A673 (cell line): ENCODE results near the gene UFC1.
A peak's percentile ranks its signal among the peaks of the same experiment; 100 is the strongest.

ENCODE experiments used
- EZH2 ChIP-seq: fragments of 200-600 bp; sonication (generic); IDR thresholded peaks from 2 replicates; pipeline ENCODE4 v1.6.1; 2017; ENCODE audit warnings: borderline replicate concordance, low read depth, mild to moderate bottlenecking, mixed read lengths, antibody characterized with exemption, low read length; ENCODE audit not compliant: poor library complexity, severe bottlenecking
- TF ChIP-seq, protein P1 (sequence below): fragments of 300-800, 200-600 bp; sonication (generic); conservative IDR thresholded peaks from 2 replicates; pipeline ENCODE4 v1.5.1; 2017; ENCODE audit warnings: low read depth, mild to moderate bottlenecking, antibody characterized with exemption, low read length, moderate library complexity, mixed read lengths

GRCh38 chr1:161180639-161181038 is 26.9 kb downstream of the UFC1 start:
- TF ChIP-seq, protein P1, sequence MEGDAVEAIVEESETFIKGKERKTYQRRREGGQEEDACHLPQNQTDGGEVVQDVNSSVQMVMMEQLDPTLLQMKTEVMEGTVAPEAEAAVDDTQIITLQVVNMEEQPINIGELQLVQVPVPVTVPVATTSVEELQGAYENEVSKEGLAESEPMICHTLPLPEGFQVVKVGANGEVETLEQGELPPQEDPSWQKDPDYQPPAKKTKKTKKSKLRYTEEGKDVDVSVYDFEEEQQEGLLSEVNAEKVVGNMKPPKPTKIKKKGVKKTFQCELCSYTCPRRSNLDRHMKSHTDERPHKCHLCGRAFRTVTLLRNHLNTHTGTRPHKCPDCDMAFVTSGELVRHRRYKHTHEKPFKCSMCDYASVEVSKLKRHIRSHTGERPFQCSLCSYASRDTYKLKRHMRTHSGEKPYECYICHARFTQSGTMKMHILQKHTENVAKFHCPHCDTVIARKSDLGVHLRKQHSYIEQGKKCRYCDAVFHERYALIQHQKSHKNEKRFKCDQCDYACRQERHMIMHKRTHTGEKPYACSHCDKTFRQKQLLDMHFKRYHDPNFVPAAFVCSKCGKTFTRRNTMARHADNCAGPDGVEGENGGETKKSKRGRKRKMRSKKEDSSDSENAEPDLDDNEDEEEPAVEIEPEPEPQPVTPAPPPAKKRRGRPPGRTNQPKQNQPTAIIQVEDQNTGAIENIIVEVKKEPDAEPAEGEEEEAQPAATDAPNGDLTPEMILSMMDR: peak; percentile 65
- no peak for TF ChIP-seq EZH2
